RWPE1 (cell line): ENCODE measurements around the gene SCML2.

ENCODE experiments used
- CTCF ChIA-PET: fragments of 350-600 bp; sonication (Branson Sonifier 250); formaldehyde crosslinking; extraction: SDS; loops from one replicate; lab custom pipeline; 2021; lab: Yijun Ruan, JAX
- POLR2A ChIA-PET: fragments of 400-600 bp; formaldehyde crosslinking; extraction: SDS; loops from one replicate; lab custom pipeline; 2020; ENCODE audit warnings: antibody characterized with exemption; ENCODE audit not compliant: low non-redundant PET; lab: Yijun Ruan, JAX
- DNase-seq: peaks from one replicate; pipeline ENCODE4 v3.0.0; 2012; ENCODE audit warnings: low spot score
- H3K27ac ChIP-seq: fragments of 450-650 bp; 2 replicates; pipeline ENCODE4 v1.5.1; 2017
- CTCF ChIP-seq: fragments of 450-650 bp; conservative IDR thresholded peaks from 2 replicates; pipeline ENCODE4 v1.5.1; 2017; ENCODE audit warnings: low read depth, mild to moderate bottlenecking

The SCML2 gene

GRCh38 chrX:18227458-18227857 is 127.0 kb downstream of the SCML2 start:
- CTCF ChIA-PET, result no interaction called here
- H3K27ac ChIP-seq, result no peak overlapping the region
- DNase-seq, result no peak
- no peak for TF ChIP-seq CTCF
- POLR2A ChIA-PET, result no interaction called here

DNA sequence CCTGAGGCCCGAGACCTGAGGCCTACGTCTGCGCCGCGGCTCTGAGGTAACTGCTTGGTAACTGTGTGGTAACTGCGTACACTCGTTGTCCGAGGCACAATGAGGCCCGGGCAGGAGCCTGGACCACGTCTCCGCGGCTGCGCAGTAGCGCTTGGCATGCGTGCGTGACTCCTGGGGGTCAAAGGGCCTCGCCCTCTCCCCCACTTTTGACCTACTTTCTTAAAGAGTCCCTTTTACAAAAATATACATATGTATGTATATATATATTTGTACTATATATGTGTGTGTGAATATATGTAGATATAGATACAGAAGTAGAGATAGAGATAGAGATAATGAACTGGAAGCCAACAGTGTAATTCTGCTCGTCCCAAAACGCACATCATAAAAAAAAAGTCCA is 133.7 kb downstream of the SCML2 start, which contains the start of gene BEND2:
TSS of gene BEND2 (minus strand) at position 101 of the 400 bp plus-strand sequence. CDS start 136 bp downstream, outside the sequence.
- H3K27ac ChIP-seq, result no peak within 1 kb of the TSS
- POLR2A ChIA-PET, result no interaction called here
- no peak for TF ChIP-seq CTCF
- no peak for DNase-seq
- CTCF ChIA-PET, result no interaction called here

DNA sequence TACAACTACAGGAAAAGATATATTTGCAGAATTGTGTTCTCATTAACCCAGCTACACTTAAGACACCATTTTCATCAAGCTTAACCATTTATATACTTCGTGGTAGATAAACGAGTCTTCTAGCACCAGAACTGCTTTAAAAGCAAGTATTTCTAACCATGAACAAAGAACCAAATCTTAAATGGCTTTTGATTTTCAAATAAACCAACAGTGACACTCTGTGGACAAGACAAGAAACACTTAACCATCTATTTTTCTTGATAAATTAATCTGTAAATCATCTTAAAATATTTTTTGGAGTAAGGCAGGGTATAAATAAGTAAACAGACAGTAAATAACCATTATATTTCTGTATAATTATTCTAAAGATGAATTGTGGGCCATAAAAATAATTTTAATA is 144.0 kb downstream of the SCML2 start:
- no peak for DNase-seq
- CTCF ChIA-PET, result interaction anchor here (0.7 kb wide), 1 partner anchor 433 kb away, joined by 3 read pairs; no protein-coding TSS in a partner anchor
- POLR2A ChIA-PET, result no interaction called here
- no peak for TF ChIP-seq CTCF
- no peak overlapping the region for H3K27ac ChIP-seq

GRCh38 chrX:18206657-18207056 is 147.8 kb downstream of the SCML2 start:
- DNase-seq, result no peak
- no peak overlapping the region for H3K27ac ChIP-seq
- ChIA-PET POLR2A (no interaction called here), CTCF (no interaction called here)
- TF ChIP-seq CTCF, result no peak

DNA sequence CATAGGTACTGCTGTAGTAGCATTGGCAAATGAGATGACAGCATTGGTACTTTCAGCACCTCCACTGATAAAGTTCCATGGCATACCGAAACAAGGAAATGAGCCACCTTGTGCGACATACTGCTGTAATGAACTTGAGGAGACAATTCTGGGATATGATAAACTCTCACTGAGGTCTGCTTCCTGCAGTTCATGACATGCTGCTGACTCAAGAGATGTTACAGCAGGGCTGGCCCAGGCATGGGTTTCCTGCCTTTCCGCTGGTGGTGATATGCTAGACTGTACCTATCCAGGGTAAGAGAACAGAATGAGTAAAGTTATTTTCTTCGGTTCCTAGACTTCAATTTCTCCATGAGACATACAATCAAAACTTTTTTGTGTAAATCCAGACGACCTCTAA is 150.9 kb downstream of the SCML2 start:
- DNase-seq, result no peak
- no peak overlapping the region for H3K27ac ChIP-seq
- no peak for TF ChIP-seq CTCF
- ChIA-PET POLR2A (no interaction called here), CTCF (no interaction called here)

DNA sequence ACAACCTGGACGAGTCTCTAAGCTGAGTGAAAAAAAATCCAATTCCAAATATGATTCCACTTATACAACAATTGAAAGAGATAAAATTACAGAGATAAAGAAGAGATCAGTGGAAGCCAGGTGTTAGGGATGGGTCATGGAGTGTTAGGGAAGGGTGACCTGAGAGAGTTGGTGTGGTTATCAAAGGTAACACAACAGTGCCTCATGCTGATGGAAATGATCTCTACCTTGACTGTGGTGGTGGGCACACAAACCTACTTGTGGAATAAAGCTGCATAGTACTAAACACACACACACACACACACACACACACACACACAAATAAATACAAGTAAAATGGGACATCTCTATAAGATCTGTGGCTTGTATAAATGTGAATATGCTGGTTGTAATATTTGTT is 159.8 kb downstream of the SCML2 start:
- no peak for TF ChIP-seq CTCF
- no peak overlapping the region for H3K27ac ChIP-seq
- no peak for DNase-seq
- ChIA-PET POLR2A (no interaction called here), CTCF (interaction anchor here (0.6 kb wide), 1 partner anchor 136 kb away, joined by 3 read pairs; no protein-coding TSS in a partner anchor)
